ENCODE data around the gene GMEB1.
"Not testable (repeated sequence)": the region's sequence is repeated elsewhere in the genome, so short reads cannot be mapped to it uniquely, and the experiment has no call there.

The GMEB1 gene

GRCh38 chr1:28675924-28676257 lies 7.3 kb downstream of the GMEB1 start:
- no peak for DNase-seq

DNA sequence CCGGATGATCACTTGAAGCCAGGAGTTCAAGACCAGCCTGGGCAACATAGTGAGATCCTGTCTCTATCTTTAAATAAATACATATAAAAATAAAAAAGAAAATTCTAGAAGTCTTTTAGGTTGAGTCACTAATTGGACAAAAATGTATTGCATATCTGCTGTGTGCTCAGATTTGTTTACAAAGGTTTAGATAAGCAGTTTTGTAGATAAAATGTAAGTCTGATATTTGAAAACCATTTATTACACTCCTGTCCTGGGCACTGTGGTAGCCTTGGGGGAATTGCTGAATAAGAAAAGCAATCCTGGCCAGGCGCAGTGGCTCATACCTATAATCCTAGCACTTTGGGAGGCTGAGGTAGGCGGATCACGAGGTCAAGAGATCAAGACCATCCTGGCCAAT lies 11.6 kb downstream of the GMEB1 start:
- no peak for DNase-seq

DNA sequence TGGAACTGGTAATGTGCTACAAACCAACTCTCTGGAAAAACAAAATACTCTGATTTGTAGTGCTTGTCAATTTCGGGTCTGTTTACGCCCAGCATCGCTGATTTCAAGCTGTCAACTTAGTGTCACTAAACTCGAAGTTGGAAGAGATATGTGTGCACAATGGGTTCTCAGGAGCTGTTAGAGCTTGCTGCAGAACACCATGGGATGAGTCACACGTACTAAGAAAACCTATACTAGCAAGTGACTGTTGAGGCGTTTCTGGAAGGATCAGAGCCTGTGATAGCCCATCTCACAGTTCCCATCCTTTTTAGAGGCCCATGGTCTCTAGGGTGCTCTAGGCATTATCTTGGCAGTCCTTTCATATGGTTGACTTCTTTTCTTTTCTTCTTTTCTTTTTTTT lies 14.3 kb downstream of the GMEB1 start:
- DNase-seq: no peak

- no peak for DNase-seq
Observed at GRCh38 chr1:28684937-28685336, 16.4 kb downstream of the GMEB1 start.

- DNase-seq: not testable (repeated sequence)
Observed at GRCh38 chr1:28691627-28692026, 23.0 kb downstream of the GMEB1 start.

DNA sequence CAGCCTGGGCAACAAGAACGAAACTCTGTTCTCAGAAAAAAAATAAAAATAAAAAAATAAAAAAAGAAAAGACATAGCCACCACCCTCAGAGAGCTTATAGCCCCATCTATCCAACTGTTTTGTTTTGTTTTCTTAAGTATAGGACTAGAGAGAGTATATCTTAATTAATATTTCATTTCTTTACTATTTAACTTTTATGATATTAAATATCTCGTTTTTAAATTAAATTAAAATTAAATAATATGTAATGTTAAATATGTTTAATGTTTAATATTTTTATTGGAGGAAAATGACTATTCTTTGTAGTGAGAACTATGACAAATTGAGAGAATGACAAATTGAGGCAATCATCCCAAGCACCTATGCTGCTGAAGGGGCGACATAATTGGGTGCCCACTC lies 35.0 kb downstream of the GMEB1 start:
- no peak for DNase-seq

- DNase-seq: no peak
Observed at GRCh38 chr1:28716336-28716735, 47.8 kb downstream of the GMEB1 start.

GRCh38 chr1:28718166-28718565 lies 49.6 kb downstream of the GMEB1 start:
- DNase-seq: no peak

DNA sequence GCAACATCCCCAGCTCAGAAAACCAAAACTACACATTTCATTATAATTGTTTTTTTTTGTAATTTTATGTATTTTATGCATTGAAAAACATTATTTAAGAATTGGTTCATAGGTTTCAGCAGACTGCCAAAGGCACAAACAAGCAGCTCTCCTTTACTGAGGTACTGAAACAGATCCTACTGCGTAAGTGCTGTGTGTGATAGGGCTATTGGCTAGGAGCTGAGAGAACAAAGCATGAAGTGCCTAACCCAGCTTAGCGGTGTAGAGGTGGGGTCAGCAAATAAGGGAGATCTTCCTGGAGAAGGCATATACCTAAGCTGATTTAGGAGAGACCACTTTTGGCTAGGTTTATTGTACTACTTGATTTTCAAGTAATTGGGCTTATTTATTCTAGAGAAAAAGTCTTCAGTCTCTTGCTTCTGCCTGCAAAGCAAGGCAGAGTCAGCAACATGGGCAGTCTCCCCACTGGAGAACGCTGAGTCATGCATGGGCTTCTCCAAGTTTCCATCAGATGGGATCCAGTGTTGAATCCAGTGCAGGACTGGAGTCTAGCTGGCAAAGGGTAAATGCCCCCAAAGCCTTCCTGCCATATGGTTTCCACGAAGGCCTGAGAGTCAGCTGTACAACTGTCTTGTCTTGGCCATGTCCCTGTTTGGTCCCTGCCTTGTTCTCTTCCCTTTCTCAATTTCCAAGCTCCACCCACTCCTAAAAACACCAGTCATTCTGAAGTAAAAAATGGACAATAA lies 50.2 kb downstream of the GMEB1 start:
- DNase-seq: no peak

- no peak for DNase-seq
Observed at GRCh38 chr1:28719332-28719619, 50.7 kb downstream of the GMEB1 start.

DNA sequence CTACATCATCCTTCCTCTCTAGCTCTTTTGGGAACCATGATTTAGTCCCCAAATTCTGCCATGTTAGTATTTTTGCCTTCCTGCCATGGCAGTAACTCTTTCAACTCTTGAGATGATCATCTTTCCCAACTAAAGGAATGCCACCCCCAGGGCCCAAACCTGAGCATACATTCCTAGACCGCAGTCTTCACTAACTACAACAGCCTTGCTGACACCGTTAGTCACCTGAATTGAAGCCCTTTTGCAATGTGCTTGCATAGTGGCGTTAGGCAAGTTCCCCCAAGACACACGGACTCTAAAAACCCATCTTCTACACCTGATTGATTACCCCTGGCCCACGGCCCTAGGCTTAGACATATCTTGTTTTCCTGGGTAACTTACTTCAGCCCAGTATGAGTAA lies 51.8 kb downstream of the GMEB1 start:
- no peak for DNase-seq

- not testable (repeated sequence) for DNase-seq
Observed at GRCh38 chr1:28721927-28722326, 53.3 kb downstream of the GMEB1 start.

DNA sequence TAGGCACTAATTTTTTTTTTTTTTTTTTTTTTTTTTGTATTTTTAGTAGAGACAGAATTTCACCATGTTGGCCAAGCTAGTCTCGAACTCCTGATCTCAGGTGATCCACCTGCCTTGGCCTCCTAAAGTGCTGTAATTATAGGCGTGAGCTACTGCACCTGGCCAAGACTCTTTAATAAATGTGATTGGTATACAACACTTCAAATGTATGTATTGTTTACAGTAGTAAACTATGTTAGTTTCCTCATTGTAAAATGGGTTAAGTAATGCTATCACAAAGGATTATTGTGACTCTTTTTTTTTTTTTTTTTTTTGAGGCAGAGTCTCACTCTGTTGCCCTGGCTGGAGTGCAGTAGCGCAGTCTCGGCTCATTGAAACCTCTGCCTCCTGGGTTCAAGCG lies 56.8 kb downstream of the GMEB1 start:
- DNase-seq: not testable (repeated sequence)

GRCh38 chr1:28735961-28736449 lies 67.4 kb downstream of the GMEB1 start:
- no peak for DNase-seq

- peak; percentile 96 for DNase-seq
Observed at GRCh38 chr1:28736450-28737306, 68.1 kb downstream of the GMEB1 start, which contains the start of gene YTHDF2. Gene YTHDF2, plus strand, starts transcription at chr1:28736940. Its CDS starts 181 bp downstream, at chr1:28737121.

DNA sequence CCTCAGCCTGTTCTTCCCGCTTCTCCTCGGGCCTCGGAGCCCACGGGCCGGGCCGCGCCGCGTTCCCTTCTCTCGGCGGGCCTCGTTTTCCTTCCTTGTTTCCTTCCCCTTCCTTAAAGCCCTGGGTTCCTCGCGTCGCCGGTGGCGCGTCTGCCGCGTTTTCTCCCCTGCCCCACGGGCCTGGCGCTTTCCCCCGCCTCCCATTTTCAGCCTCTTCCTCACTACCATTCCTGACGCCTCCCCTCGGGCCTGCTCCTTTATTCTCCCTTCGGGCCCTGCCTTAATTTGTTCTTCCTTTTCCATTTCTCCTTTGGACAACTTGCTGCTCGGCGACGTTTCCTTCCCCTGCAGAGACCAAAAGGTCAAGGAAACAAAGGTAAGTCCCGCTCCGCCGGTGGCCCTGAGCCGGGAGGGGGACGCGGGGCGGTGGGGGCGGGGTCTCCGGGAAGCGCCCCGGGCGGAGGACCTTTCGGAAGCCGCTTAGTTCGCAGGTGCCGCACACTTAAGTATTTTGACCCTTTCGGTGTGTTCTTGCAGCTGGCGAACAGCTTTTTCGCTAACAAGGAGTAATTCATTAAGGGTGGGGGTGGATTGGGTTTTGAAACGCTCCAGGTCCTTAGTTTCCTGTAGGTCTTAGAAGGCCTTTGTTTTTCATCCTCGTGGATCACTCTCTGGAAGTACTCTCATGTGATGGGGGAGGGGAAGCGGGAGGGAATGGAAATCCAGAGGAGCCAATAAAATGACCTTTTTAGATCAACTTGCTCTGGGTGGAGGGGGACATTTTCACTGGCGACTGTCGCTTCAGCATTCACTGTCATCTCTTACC lies 68.9 kb downstream of the GMEB1 start:
- DNase-seq: no peak

GRCh38 chr1:28740118-28740517 lies 71.5 kb downstream of the GMEB1 start:
- no peak for DNase-seq

- no peak for DNase-seq
Observed at GRCh38 chr1:28744184-28744583, 75.6 kb downstream of the GMEB1 start.

DNA sequence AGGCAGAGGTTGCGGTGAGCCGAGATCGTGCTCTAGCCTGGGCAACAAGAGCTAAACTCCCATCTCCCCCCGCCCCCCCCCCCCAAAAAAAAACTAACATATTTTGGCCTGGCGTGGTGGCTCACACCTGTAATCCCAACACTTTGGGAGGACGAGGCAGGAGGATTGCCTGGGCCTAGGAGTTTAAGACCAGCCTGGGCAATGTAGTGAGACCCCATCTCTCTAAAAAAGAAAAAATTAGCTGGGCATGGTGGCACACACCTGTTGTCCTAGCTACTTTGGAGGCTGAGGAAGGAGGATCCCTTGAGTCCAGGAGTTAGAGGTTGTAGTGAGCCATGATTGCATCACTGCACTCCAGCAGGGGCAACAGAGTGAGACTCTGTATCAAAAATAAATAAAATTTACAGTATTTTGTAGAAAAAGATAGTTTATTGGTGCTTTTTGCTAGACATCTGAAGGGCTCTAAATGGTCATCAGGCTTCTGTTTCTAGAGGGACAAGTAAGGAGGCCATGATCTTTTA lies 77.1 kb downstream of the GMEB1 start:
- DNase-seq: no peak

GRCh38 chr1:28750330-28750729 lies 81.7 kb downstream of the GMEB1 start:
- DNase-seq: no peak

- not testable (repeated sequence) for DNase-seq
Observed at GRCh38 chr1:28750771-28751294, 82.2 kb downstream of the GMEB1 start.

- no peak for DNase-seq
Observed at GRCh38 chr1:28751315-28752060, 82.9 kb downstream of the GMEB1 start.

All from midbrain (tissue), 1 donor.